GM18526 (cell line): ENCODE results near the gene PRG2.

ENCODE experiments used
- POLR2A ChIP-seq: IDR thresholded peaks from 3 replicates; pipeline ENCODE4 v1.6.1; 2011; ENCODE audit not compliant: insufficient read length; ENCODE audit errors: extremely low read depth

The PRG2 gene

DNA sequence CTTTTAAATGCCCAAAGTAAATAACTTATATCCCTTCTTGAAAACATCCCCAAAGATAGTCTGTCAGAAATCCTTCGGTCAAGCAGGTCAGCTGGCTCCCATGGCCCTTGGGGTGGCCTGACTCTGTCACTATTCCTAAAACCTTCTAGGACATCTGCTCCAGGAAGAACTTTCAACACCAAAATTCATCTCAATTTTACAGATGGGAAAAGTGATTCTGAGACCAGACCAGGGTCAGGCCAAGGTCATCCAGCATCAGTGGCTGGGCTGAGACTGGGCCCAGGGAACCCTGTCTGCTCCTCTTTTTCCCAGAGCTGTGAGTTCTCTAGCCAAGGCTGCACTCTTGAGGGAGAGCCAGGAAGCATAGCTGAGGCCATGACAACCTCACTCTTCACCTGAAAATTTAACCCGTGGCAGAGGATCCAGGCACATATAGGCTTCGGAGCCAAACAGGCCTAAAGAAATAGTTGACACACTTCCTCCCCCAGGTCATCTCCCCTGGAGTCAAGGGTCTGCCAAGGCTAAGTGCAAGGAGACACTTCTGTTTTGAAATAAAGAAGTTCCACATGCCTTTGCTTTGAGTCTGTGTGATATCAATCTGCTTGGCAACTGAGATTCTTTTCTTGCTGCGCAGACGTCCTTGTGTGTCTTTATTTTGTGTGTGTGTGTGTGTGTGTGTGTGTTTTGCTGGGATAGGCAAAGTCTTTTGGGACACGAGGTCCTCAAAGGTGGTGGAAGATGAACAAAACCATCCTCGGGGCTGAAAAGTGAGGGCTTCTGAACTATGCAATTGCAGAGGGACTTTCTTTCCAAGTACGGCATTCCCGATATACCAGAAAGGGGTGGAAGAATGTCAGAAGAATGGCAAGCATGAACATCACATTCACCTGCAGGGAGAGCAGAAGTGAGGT is 16.8 kb upstream of the PRG2 start:
- peak; percentile 13 for TF ChIP-seq POLR2A

DNA sequence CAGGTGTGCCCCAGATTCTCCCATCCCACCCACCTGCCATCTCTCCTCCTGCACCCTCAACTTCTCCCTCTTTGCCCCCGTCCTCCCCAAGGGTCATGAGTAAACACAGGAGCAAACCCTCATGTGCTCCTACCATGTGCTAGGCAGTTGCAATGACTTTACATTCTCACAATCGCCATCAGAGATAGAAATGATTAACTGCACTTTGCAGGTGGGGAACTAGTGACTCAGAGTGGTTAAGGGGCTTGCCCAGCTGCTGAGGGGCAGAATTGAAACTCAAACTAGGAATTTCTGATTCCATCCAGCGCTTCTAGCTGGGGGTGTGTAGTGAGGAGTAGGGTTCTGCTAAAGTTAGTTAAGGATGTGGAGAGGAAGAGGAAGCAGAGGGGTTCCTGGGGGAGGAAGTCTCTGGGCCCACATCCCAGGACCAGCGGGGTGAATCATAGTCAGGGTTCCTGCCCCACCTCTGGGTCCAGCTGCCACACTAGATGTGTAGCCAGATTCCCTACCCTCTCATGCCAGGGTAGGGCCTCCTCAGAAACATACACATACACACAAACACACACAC is 16.0 kb upstream of the PRG2 start:
- TF ChIP-seq POLR2A, result peak; percentile 40

DNA sequence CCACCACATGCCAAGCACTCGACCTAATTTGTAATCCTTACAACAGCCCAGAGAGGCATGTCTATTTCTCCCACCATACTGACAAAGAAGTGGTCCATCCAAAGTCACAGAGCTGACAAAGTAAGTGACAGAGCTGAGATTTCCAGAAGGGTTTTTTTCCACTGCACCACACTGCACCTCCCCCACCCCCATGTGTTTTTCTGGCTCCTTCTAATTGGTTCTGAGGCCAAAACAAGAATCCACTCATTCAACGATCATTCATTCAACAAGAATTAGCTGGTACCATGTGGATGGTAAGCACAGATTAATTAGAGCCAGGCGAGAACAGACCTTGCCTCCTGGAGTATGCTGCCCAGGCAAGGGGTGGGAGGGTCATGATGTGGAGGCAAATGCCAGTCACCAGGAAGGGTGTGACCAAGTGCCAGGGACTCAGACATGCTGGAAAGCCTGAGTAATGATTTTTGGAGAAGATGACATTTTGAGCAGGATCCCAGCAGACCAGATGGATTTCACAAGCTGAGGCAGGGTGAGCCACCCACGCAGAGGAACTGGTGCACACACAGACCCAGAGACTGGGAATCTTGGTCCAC is 14.9 kb upstream of the PRG2 start:
- no peak for TF ChIP-seq POLR2A

DNA sequence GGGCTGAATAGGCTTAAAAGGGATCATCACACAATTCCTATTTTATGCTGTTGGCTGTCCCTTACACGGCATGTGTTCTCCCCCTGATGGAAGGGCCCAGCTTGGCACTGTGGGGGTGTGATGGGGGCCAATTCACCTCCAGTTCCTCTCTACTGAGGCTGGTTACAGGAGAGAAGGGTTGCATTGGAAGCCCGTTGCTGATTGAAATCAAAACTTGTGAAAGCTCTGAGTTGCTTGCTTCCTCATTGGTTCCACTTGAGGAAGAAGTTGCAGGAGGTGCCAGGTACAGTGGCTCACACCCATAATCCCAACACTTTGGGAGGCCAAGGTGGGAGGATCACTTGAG is 13.3 kb upstream of the PRG2 start:
- TF ChIP-seq POLR2A, result no peak

DNA sequence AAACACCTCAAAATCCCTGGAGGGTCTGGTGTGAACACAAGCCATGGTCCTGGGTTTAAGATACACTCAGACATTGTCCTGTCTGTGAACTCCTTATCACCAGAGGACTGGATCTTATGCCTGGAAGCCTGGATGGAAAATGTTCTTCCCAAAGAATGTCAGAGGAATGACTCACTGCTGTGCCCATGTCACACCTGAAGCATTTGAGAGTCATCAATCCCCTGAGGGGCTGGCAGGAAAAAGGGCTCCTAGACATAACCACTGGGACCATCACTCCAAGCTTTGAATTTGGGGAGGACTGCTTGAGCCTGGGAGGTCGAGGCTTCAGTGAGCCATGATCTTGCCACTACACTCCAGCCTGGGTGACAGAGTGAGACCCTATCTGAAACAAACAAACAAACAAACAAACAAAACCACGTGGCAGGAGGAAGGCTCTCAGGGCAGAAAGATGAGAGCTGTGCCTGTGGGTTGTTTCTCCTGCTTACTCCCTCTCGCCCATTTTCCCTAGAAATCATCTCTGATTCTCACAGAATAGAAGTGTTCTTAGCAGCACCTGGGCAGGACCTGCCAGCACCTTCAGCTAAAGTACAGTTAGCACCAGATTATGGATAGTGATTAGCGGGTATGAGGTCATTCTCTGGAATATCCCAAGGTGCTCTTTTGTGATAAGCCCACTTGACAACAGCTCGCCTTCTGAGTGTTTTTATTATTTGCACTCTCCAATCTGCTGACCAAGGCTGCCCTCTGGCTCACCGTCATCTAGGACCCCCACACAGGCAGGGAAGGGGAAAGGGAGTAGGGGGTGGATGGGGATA is 11.9 kb upstream of the PRG2 start:
- no peak for TF ChIP-seq POLR2A

- no peak for TF ChIP-seq POLR2A
Measured at GRCh38 chr11:57399972-57400578, 9.6 kb upstream of the PRG2 start.

- TF ChIP-seq POLR2A, result no peak
Measured at GRCh38 chr11:57399221-57399620, 8.8 kb upstream of the PRG2 start.

- TF ChIP-seq POLR2A, result no peak
Measured at GRCh38 chr11:57397394-57397990, 7.0 kb upstream of the PRG2 start.

DNA sequence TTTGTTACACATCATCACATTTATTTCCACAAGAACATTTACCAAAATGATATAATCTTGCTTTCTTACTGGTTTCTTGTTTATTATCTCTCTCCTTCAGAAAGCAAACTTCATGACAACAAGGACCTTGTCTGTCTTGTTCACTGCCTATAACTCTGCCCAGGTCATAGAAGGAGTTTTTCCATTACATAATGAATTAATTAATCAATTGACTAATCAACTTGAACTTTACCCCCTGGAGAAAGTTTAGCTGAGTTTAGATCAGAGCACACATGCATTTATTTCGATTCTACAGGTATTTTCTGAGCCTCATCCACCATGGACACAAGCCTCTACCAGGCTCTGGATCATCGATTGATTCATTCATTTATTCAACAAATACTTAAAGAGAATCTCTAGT is 6.3 kb upstream of the PRG2 start:
- no peak for TF ChIP-seq POLR2A

- no peak for TF ChIP-seq POLR2A
Measured at GRCh38 chr11:57395905-57396623, 5.6 kb upstream of the PRG2 start.

DNA sequence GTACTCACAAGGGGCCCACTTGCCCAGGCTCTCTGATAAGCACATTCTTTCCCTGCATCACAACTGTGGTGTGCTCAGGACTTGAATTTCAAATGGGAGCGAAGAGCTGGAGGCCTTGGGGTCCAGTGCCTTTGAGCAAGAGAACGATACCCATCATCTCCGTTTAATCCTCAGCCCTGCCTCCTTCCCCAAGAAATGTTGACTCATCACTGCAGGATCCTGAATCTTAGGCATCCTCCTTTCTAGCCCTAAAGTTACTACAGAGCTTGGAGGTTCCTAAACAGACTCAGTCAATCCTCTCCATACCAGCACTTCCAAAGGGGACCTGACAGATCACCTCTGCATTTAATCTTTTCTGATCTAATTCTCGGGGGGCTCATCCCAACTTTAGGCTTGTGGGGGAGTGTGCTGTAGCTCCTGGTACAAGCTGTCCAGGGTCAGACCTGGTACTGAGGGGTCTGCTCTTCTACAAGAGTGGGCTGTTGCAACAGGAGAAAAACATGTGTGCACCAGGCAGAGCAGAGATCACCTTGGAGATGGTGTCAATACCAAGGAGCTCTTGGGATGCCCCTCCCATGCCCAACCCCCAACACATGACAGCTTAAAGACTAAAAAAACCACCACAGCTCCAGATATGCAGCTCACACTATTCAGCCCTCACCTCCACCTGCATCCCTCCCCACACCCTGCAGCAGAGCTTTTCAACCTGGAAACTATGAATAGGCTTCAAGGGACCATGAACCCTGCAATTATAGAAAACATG is 3.9 kb upstream of the PRG2 start:
- TF ChIP-seq POLR2A, result no peak

DNA sequence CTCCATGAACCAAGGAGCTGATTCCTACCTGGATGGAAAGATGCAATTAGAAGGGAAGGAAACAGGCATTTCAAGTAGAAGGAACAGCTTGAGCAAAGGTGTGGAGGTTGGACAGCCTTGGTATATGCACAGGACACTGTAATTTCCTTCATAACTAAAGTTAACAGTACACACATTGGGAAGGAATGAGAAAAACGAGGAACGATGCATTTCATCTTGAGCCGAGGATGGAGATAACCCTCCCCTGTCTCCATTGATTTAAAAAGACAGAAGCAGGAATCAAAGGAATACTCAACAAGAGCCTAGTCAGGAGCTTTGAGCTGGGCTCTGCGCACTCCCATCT is 2.3 kb upstream of the PRG2 start:
- TF ChIP-seq POLR2A, result no peak

GRCh38 chr11:57392066-57392762 is 1.8 kb upstream of the PRG2 start:
- TF ChIP-seq POLR2A, result no peak
